Thoracic aorta (tissue), 2 donors: ENCODE measurements around the gene JSRP1. TPM values are rescaled to one million over a fixed set of nuclear protein-coding genes. Genes with fewer than 3 reads are reported as not detected.

Experiments
- ATAC-seq: fragments of 150-250 bp; one replicate; pipeline ENCODE4 v1.8.0; 2017; ENCODE audit warnings: low read depth; ENCODE audit not compliant: insufficient number of reproducible peaks, low FRiP score
- DNase-seq: peaks from one replicate; pipeline ENCODE4 v3.0.0-alpha.2; 2020; ENCODE audit warnings: low spot score
- H3K27ac ChIP-seq, 2 donors: fragments of 200-600 bp; sonication (generic); 1 replicate in 1 of 2; 2 replicates in 1 of 2; pipeline ENCODE4 v1.5.1; 2016; ENCODE audit warnings: mild to moderate bottlenecking in 2 of 2, moderate library complexity in 2 of 2
- H3K27me3 ChIP-seq: fragments of 200-600 bp; sonication (generic); replicated peaks from 2 replicates; pipeline ENCODE4 v1.6.0; 2016; ENCODE audit warnings: mild to moderate bottlenecking; ENCODE audit not compliant: insufficient read depth
- H3K36me3 ChIP-seq: fragments of 200-600 bp; sonication (generic); one replicate; pipeline ENCODE4 v1.5.1; 2016
- H3K4me1 ChIP-seq, 2 donors: fragments of 200-600 bp; sonication (generic); 1 replicate in 1 of 2; 2 replicates in 1 of 2; pipeline versions ENCODE4 v1.5.1 to v1.6.0; 2016; ENCODE audit warnings: low read depth in 2 of 2, mild to moderate bottlenecking in 1 of 2; ENCODE audit not compliant: control insufficient read depth in 1 of 2
- H3K4me3 ChIP-seq: fragments of 200-600 bp; sonication (generic); 2 replicates; pipeline ENCODE4 v1.5.1; 2016; ENCODE audit warnings: mild to moderate bottlenecking
- H3K9me3 ChIP-seq: fragments of 200-600 bp; sonication (generic); 2 replicates; pipeline ENCODE4 v1.5.1; 2016
- total RNA-seq, 2 donors: library from RNA; depleted of rRNA; stranded (reverse); fragments of >200 nt; gene quantifications; one replicate each; pipeline versions ENCODE4 v1.1.0 to v1.2.3, GENCODE V29; 2016
- TF ChIP-seq, protein P1 (sequence below): fragments of 200-600 bp; sonication (generic); IDR thresholded peaks from one replicate; pipeline ENCODE4 v1.5.1; 2019; ENCODE audit warnings: antibody characterized with exemption

Gene JSRP1
- total RNA-seq, 2 donors from 2014 or later, result not detected

DNA sequence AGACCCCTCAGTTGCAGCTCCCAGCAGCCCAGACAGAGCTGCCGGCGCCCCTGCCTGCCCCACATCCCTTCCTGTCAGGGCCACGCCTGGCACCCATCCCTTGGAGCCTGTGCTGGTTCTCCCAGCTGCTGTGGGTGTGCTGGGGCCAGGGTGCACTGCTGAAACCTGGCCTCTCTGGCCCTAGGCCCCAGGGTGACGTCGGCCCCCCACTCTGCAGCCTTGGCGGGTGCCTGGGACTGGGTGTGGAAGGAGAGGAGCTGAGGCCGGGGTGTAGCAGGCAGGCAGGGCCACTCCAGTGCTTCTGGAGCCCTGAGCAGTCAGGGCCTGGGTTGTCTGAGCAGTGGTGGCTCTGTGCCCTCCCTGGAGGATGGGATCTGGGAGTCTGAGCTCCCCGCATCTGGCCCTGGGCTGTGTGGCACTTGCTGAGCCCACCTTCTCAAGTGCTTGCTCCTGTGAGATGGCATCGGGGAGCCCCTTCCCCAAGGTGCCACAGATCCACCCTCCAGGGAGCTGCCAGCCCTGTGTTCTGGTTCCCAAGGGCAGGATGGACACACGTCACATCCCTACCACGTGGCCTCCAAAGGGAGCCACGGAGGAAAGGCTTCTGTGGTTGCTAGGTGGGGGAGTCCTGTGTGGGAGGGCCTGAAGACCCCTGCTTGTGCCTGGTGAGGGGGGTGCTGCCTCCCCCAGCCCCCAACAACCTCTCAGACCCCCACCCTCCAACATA, 25.2 kb downstream of the JSRP1 start:
- ATAC-seq (no peak), DNase-seq (no peak)
- Histone ChIP-seq H3K4me3 (no peak overlapping the region), H3K9me3 (no peaks in the 10 kb centered on the region), H3K27ac (no peak overlapping the region), H3K27me3 (no peaks in the 10 kb centered on the region), H3K36me3 (peaks cover 32% of the 10 kb centered on the region), H3K4me1 (peaks cover 3 to 22% of the 10 kb centered on the region in 2 donors)
- TF ChIP-seq, protein P1, sequence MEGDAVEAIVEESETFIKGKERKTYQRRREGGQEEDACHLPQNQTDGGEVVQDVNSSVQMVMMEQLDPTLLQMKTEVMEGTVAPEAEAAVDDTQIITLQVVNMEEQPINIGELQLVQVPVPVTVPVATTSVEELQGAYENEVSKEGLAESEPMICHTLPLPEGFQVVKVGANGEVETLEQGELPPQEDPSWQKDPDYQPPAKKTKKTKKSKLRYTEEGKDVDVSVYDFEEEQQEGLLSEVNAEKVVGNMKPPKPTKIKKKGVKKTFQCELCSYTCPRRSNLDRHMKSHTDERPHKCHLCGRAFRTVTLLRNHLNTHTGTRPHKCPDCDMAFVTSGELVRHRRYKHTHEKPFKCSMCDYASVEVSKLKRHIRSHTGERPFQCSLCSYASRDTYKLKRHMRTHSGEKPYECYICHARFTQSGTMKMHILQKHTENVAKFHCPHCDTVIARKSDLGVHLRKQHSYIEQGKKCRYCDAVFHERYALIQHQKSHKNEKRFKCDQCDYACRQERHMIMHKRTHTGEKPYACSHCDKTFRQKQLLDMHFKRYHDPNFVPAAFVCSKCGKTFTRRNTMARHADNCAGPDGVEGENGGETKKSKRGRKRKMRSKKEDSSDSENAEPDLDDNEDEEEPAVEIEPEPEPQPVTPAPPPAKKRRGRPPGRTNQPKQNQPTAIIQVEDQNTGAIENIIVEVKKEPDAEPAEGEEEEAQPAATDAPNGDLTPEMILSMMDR, result no peak

GRCh38 chr19:2230033-2230531, 26.1 kb downstream of the JSRP1 start:
- Histone ChIP-seq H3K27me3 (no peaks in the 10 kb centered on the region), H3K27ac (no peak overlapping the region), H3K9me3 (no peaks in the 10 kb centered on the region), H3K4me3 (no peak overlapping the region), H3K4me1 (peaks cover 3 to 18% of the 10 kb centered on the region in 2 donors), H3K36me3 (peaks cover 34% of the 10 kb centered on the region)
- DNase-seq (no peak), ATAC-seq (no peak)
- TF ChIP-seq, protein P1, result no peak

DNA sequence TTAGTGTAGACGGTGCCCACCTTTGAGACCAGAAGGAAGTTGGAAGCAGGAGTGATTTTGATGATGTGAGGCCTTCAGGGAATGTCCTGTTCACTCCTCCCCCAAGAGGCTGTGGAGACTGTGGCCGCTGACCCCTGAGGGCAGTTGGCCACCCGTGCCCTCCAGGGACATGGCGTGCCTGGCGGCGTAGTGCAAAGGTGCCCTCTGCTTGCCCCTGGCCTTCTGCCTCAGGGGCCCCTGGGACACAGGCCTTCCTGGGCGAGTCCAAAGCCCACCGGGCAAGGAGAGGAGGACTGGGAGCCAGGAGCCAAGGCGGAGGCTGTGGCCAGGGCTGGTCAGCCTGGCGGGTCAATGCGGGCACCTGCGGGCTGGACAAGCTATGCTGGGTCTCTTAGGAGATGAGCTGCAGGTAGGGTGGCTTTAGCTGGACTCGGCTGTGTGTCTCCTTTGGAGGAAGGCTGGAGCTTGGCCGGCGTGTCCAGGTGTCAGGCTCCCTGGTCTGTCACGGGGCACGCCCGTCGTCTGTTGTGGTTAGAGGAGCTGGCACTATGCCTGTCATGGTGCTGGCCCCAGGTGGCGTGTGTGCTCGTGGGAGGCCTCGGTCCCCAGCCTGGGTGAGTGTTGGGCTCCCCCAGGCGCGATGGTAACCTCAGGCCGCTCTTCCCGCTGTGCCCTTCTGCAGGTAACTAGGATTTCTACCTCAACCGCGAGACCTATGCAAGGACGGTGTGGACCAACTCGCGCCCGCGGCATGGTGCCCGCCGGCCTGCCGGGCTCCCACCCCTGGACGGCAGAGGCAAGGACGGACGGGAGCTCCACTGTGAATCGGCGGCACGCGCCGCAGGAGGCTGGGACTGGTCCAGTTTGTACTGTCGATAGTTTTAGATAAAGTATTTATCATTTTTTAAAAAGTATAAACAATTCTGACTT, 26.8 kb downstream of the JSRP1 start:
- no peak overlapping the region for H3K4me3 ChIP-seq
- ATAC-seq, result no peak
- H3K4me1 ChIP-seq, result peaks cover under 1 to 11% of the 10 kb centered on the region in 2 donors
- H3K9me3 ChIP-seq, result no peaks in the 10 kb centered on the region
- no peak for DNase-seq
- H3K27me3 ChIP-seq, result no peaks in the 10 kb centered on the region
- peaks cover 38% of the 10 kb centered on the region for H3K36me3 ChIP-seq
- no peak overlapping the region for H3K27ac ChIP-seq
- TF ChIP-seq, protein P1, result no peak

DNA sequence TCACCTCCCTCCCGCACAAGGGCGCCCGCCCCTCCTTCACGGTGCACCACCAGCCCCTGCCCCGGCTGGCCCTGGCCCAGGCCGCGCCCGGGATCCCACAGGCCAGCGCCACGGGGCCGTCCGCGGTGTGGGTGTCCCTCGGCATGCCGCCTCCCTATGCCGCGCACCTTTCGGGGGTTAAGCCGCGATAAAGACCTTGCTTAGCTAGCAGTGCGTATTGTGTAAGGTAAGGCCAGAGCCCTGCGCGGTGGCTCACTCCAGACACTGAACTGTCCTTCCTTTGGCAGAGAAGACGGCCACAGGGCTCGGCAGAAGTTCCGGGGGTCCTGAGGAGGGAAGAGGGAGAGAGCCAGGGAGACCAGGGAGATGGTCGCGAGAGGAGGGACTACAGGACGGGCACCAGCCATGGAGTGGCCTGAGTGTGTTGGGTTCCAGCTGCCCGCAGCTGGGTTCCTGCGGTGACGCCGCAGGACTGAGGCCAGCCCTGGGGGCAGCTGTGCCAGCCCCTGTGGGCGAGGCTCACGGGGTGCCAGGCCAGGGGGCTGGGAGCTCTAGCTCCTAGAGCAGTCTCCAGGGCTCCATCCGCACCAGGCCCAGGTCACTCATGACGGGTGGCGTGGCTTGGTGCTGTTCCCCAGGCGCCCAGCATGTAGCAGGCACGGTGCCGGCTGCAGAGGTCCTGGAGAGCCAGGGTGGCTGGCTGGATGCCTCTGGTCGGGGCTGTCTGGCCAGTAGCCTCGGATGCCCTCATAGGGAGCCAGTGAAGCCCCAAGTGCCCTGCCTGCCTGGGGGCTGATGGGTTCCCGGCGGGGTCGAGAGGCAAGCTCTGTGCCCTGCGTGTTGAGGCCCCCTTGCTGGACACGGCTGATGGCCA, 27.8 kb downstream of the JSRP1 start:
- H3K36me3 ChIP-seq, result peaks cover 42% of the 10 kb centered on the region

More for the DNA sequence above, 27.8 kb downstream of the JSRP1 start:
- Histone ChIP-seq H3K4me3 (no peak overlapping the region), H3K4me1 (peaks cover 0 to 4% of the 10 kb centered on the region in 2 donors), H3K27ac (no peak overlapping the region), H3K9me3 (no peaks in the 10 kb centered on the region), H3K27me3 (no peaks in the 10 kb centered on the region)
- TF ChIP-seq, protein P1, result no peak
- no peak for DNase-seq
- no peak for ATAC-seq
